GM23338 (cell line): ENCODE results near the gene PARP3. TPM values are rescaled to one million over a fixed set of nuclear protein-coding genes. Genes with fewer than 3 reads are reported as not detected.

ENCODE experiments used
- ATAC-seq: fragments of 200-7000 bp; cut with Tn5 transposase; 3 replicates; pipeline ENCODE4 v1.9.1; 2020
- DNase-seq: peaks from one replicate; pipeline ENCODE4 v3.0.0-alpha.2; 2015; ENCODE audit warnings: low spot score
- H2AFZ ChIP-seq: fragments of 200-600 bp; sonication (generic); 2 replicates; pipeline ENCODE4 v1.8.0; 2016; ENCODE audit warnings: antibody characterized with exemption, mild to moderate bottlenecking, moderate library complexity
- H3F3A ChIP-seq: fragments of 200-600 bp; sonication (generic); replicated peaks from 2 replicates; pipeline ENCODE4 v1.8.0; 2017; ENCODE audit warnings: antibody characterized with exemption, mixed run types, low read depth
- H3K27ac ChIP-seq: fragments of 200-600 bp; sonication (generic); 2 replicates; pipeline ENCODE4 v1.6.1; 2016; ENCODE audit warnings: low read depth
- H3K27me3 ChIP-seq: fragments of 200-600 bp; sonication (generic); 2 replicates; pipeline ENCODE4 v1.8.0; 2016; ENCODE audit warnings: mild to moderate bottlenecking, mixed run types, moderate library complexity; ENCODE audit not compliant: insufficient read depth
- H3K36me3 ChIP-seq: fragments of 200-600 bp; sonication (generic); 2 replicates; pipeline ENCODE4 v1.8.0; 2016; ENCODE audit warnings: mild to moderate bottlenecking; ENCODE audit not compliant: insufficient read depth
- H3K4me1 ChIP-seq: fragments of 200-600 bp; sonication (generic); 2 replicates; pipeline ENCODE4 v1.8.0; 2016; ENCODE audit warnings: mild to moderate bottlenecking, moderate library complexity; ENCODE audit not compliant: insufficient read depth
- H3K4me2 ChIP-seq: fragments of 200-600 bp; sonication (generic); 2 replicates; pipeline ENCODE4 v1.7.1; 2017; ENCODE audit warnings: mixed run types
- H3K4me3 ChIP-seq: fragments of 200-600 bp; sonication (generic); 2 replicates; pipeline ENCODE4 v1.6.1; 2016; ENCODE audit warnings: mixed run types
- H3K79me2 ChIP-seq: fragments of 200-600 bp; sonication (generic); replicated peaks from 2 replicates; pipeline ENCODE4 v1.8.0; 2017; ENCODE audit warnings: mild to moderate bottlenecking; ENCODE audit not compliant: insufficient read depth
- H3K9me2 ChIP-seq: fragments of 200-600 bp; sonication (generic); 2 replicates; pipeline ENCODE4 v1.8.0; 2017; ENCODE audit not compliant: insufficient read depth
- H4K20me1 ChIP-seq: fragments of 200-600 bp; sonication (generic); replicated peaks from 2 replicates; pipeline ENCODE4 v1.8.0; 2017; ENCODE audit warnings: mild to moderate bottlenecking; ENCODE audit not compliant: insufficient read depth
- H3K27ac Mint-ChIP-seq: 2 replicates; pipeline ENCODE4 v1.8.0; 2020; ENCODE audit warnings: inconsistent platforms, mild to moderate bottlenecking, moderate library complexity, mixed read lengths
- H3K27me3 Mint-ChIP-seq: 3 replicates; pipeline ENCODE4 v1.8.0; 2022; ENCODE audit warnings: low read depth, mild to moderate bottlenecking, moderate library complexity, mixed read lengths, inconsistent platforms; ENCODE audit not compliant: insufficient read depth, poor library complexity
- H3K36me3 Mint-ChIP-seq: 3 replicates; pipeline ENCODE4 v1.8.0; 2021; ENCODE audit warnings: low read depth, mild to moderate bottlenecking, inconsistent platforms, moderate library complexity, mixed read lengths
- H3K4me1 Mint-ChIP-seq: 3 replicates; pipeline ENCODE4 v1.8.0; 2020; ENCODE audit warnings: mild to moderate bottlenecking, inconsistent platforms, mixed read lengths
- H3K4me3 Mint-ChIP-seq: 3 replicates; pipeline ENCODE4 v1.8.0; 2021; ENCODE audit warnings: moderate library complexity, mild to moderate bottlenecking, inconsistent platforms, mixed read lengths
- H3K9me3 Mint-ChIP-seq: 3 replicates; pipeline ENCODE4 v1.8.0; 2020; ENCODE audit warnings: moderate library complexity, mild to moderate bottlenecking, inconsistent platforms, mixed read lengths
- CREB1 ChIP-seq: fragments of 250-450 bp; sonication (Bioruptor Pico); IDR thresholded peaks from 2 replicates; pipeline ENCODE4 v1.5.0; 2020; ENCODE audit warnings: low read depth, mild to moderate bottlenecking, moderate library complexity
- ETS1 ChIP-seq: IDR thresholded peaks from 2 replicates; pipeline ENCODE4 v1.6.1; 2016; ENCODE audit warnings: antibody characterized with exemption
- EZH2 ChIP-seq: fragments of 200-600 bp; sonication (generic); IDR thresholded peaks from one replicate; pipeline ENCODE4 v1.8.0; 2017; ENCODE audit warnings: antibody characterized with exemption, mild to moderate bottlenecking, low read depth; ENCODE audit not compliant: unreplicated experiment
- EZH2phosphoT487 ChIP-seq: fragments of 200-600 bp; sonication (generic); IDR thresholded peaks from one replicate; pipeline ENCODE4 v1.8.1; 2018; ENCODE audit warnings: antibody characterized with exemption; ENCODE audit not compliant: unreplicated experiment
- JUNB ChIP-seq: IDR thresholded peaks from one replicate; pipeline ENCODE4 v1.6.1; 2016; ENCODE audit warnings: antibody characterized with exemption; ENCODE audit not compliant: unreplicated experiment
- POLR2AphosphoS5 ChIP-seq: IDR thresholded peaks from 2 replicates; pipeline ENCODE4 v1.6.1; 2016; ENCODE audit warnings: antibody characterized with exemption, low read depth
- REST ChIP-seq: IDR thresholded peaks from one replicate; pipeline ENCODE4 v1.6.1; 2018; ENCODE audit warnings: antibody characterized with exemption; ENCODE audit not compliant: unreplicated experiment
- ZNF114 ChIP-seq: fragments of 250-450 bp; sonication (Bioruptor Pico); IDR thresholded peaks from 2 replicates; pipeline ENCODE4 v1.5.0; 2020; ENCODE audit warnings: mild to moderate bottlenecking, moderate library complexity
- ZNF331 ChIP-seq: fragments of 250-450 bp; sonication (Bioruptor Pico); IDR thresholded peaks from 2 replicates; pipeline ENCODE4 v1.5.0; 2020; ENCODE audit warnings: low read depth, mild to moderate bottlenecking, moderate library complexity
- ZNF462 ChIP-seq: fragments of 250-450 bp; sonication (Bioruptor Pico); IDR thresholded peaks from 2 replicates; pipeline ENCODE4 v1.5.0; 2020; ENCODE audit warnings: mild to moderate bottlenecking, moderate library complexity
- polyA plus RNA-seq: library from polyadenylated mRNA; unstranded; fragments of >200 nt; fragmentation: Nextera tagmentation; extraction: Ambion mirVana; gene quantifications from 2 replicates; pipeline ENCODE4 v1.2.1, GENCODE V29; 2016
- total RNA-seq: library from RNA; depleted of rRNA; stranded (reverse); fragments of >200 nt; shearing (Covaris generic); gene quantifications from 2 replicates; pipeline ENCODE4 v1.2.3, GENCODE V29; 2014

PARP3 gene
- total and polyA plus RNA-seq, 2 experiments from 2014 or later, result 0.76 to 1.1 TPM

- Histone ChIP-seq H4K20me1 (peaks cover 12% of the 10 kb centered on the region), H3F3A (0 out of 2 replicates have a peak, but pooled peaks cover 2% of the 10 kb centered on the region), H3K9me2 (no peaks in the 10 kb centered on the region), H3K36me3 (peaks cover 6% of the 10 kb centered on the region; the same call in 1 of the 2 replicates), H3K4me3 (peak overlapping the region; percentile 99), H3K4me1 (peaks cover 9% of the 10 kb centered on the region; the same call in 1 of the 2 replicates), H3K27ac (no peak overlapping the region), H3K79me2 (peaks cover 25% of the 10 kb centered on the region), H2AFZ (no peak overlapping the region), H3K27me3 (no peaks in the 10 kb centered on the region), H3K4me2 (peak overlapping the region; percentile 98)
- peaks cover 18% of the 10 kb centered on the region for H3K4me1 Mint-ChIP-seq
- no peak overlapping the region for H3K27ac Mint-ChIP-seq
- H3K9me3 Mint-ChIP-seq, result no peaks in the 10 kb centered on the region
- peaks cover 21% of the 10 kb centered on the region for H3K27me3 Mint-ChIP-seq
- peaks cover 48% of the 10 kb centered on the region for H3K36me3 Mint-ChIP-seq
- no peak for TF ChIP-seq EZH2phosphoT487
- TF ChIP-seq EZH2, result no peak
- TF ChIP-seq ZNF462 (CRISPR knock-in tag), result no peak
- TF ChIP-seq ZNF331 (CRISPR knock-in tag), result no peak
- no peak for TF ChIP-seq JUNB
- no peak for TF ChIP-seq ZNF114
- TF ChIP-seq CREB1 (CRISPR knock-in tag), result no peak
- no peak for TF ChIP-seq POLR2AphosphoS5
- no peak for TF ChIP-seq REST
- TF ChIP-seq ETS1, result no peak
- ATAC-seq, result peak; percentile 2; the same call in 2 of the 3 replicates
- peak overlapping the region; percentile 92 for H3K4me3 Mint-ChIP-seq
- no peak for DNase-seq
Measured at GRCh38 chr3:51940648-51941462, 1.3 kb upstream of the PARP3 start.
